HEK293 (cell line): ENCODE data around the gene CACNA2D3.

Experiments used
- CTCF ChIA-PET: fragments of 350-600 bp; formaldehyde crosslinking; extraction: SDS; loops from one replicate; lab custom pipeline; 2021; ENCODE audit warnings: antibody characterized with exemption; lab: Yijun Ruan, JAX
- POLR2A ChIA-PET: fragments of 300-600 bp; formaldehyde crosslinking; extraction: SDS; loops from one replicate; lab custom pipeline; 2020; ENCODE audit warnings: antibody characterized with exemption, inconsistent platforms; lab: Yijun Ruan, JAX
- H3K27ac ChIP-seq: fragments of 200-500 bp; sonication (Bioruptor generic); 2 replicates; pipeline ENCODE4 v1.5.1; 2014; ENCODE audit warnings: low read depth, low read length, control low read depth, inconsistent platforms; ENCODE audit errors: extremely low read depth
- H3K36me3 ChIP-seq, 2 experiments: fragments of 200-500 bp in 1 of 2; sonication (Bioruptor generic) in 1 of 2; 1 replicate in 1 of 2; 2 replicates in 1 of 2; pipeline ENCODE4 v1.5.1; 2014 to 2017; ENCODE audit warnings: inconsistent platforms in 2 of 2, low read length in 2 of 2; ENCODE audit not compliant: control insufficient read depth in 2 of 2, insufficient read depth in 1 of 2
- H3K4me1 ChIP-seq: fragments of 200-500 bp; sonication (Bioruptor generic); 2 replicates; pipeline ENCODE4 v1.5.1; 2014; ENCODE audit warnings: mild to moderate bottlenecking, low read length, inconsistent platforms; ENCODE audit not compliant: control insufficient read depth, insufficient read depth
- H3K4me3 ChIP-seq: 2 replicates; pipeline ENCODE4 v1.5.1; 2011; ENCODE audit warnings: low read depth, mild to moderate bottlenecking, control low read depth, low read length, moderate library complexity
- H3K9me3 ChIP-seq: fragments of 200-500 bp; sonication (Bioruptor generic); 2 replicates; pipeline ENCODE4 v1.5.1; 2014; ENCODE audit warnings: low read depth, low read length, inconsistent platforms; ENCODE audit not compliant: control insufficient read depth, insufficient read depth
- ATF2 ChIP-seq: fragments of 450-650 bp; formaldehyde crosslinking; IDR thresholded peaks from 2 replicates; pipeline ENCODE4 v1.5.1; 2016; ENCODE audit warnings: missing biosample characterization, missing genetic modification characterization, low read depth
- MEIS1 ChIP-seq: sonication (generic); formaldehyde crosslinking; IDR thresholded peaks from 2 replicates; pipeline ENCODE4 v1.8.1; 2022; ENCODE audit warnings: missing genetic modification reagents, mild to moderate bottlenecking, borderline replicate concordance
- RBAK ChIP-seq: fragments of 450-650 bp; formaldehyde crosslinking; IDR thresholded peaks from 2 replicates; pipeline ENCODE4 v1.5.1; 2016; ENCODE audit warnings: missing biosample characterization, missing genetic modification characterization
- WT1 ChIP-seq: fragments of 450-650 bp; formaldehyde crosslinking; IDR thresholded peaks from 2 replicates; pipeline ENCODE4 v1.5.1; 2016; ENCODE audit warnings: missing biosample characterization, missing genetic modification characterization
- ZNF114 ChIP-seq: fragments of 450-650 bp; formaldehyde crosslinking; IDR thresholded peaks from 2 replicates; pipeline ENCODE4 v1.5.0; 2017; ENCODE audit warnings: missing biosample characterization, missing genetic modification characterization
- ZNF132 ChIP-seq: fragments of 450-650 bp; formaldehyde crosslinking; IDR thresholded peaks from 2 replicates; pipeline ENCODE4 v1.5.1; 2017; ENCODE audit warnings: missing biosample characterization, missing genetic modification characterization, borderline replicate concordance
- ZNF184 ChIP-seq: fragments of 450-650 bp; IDR thresholded peaks from 2 replicates; pipeline ENCODE4 v1.5.1; 2018; ENCODE audit warnings: missing biosample characterization, mild to moderate bottlenecking, missing genetic modification characterization
- ZNF274 ChIP-seq, 2 experiments: fragments of 200-500 bp in 1 of 2; fragments of 450-650 bp in 1 of 2; sonication (Bioruptor generic) in 1 of 2; formaldehyde crosslinking in 1 of 2; IDR thresholded peaks; 2 replicates each; pipeline versions ENCODE4 v1.5.1 to v1.6.1; 2014 to 2016; ENCODE audit warnings: borderline replicate concordance in 1 of 2, inconsistent platforms in 1 of 2, low read length in 1 of 2, missing biosample characterization in 1 of 2, missing genetic modification characterization in 1 of 2
- ZNF488 ChIP-seq: fragments of 450-650 bp; formaldehyde crosslinking; IDR thresholded peaks from 2 replicates; pipeline ENCODE4 v1.5.1; 2016; ENCODE audit warnings: missing biosample characterization, missing genetic modification characterization
- ZNF544 ChIP-seq: fragments of 450-650 bp; formaldehyde crosslinking; IDR thresholded peaks from 2 replicates; pipeline ENCODE4 v1.5.0; 2017; ENCODE audit warnings: missing biosample characterization, missing genetic modification characterization
- ZNF571 ChIP-seq: fragments of 450-650 bp; formaldehyde crosslinking; IDR thresholded peaks from 2 replicates; pipeline ENCODE4 v1.5.0; 2017; ENCODE audit warnings: missing biosample characterization, missing genetic modification characterization
- ZNF621 ChIP-seq: fragments of 450-650 bp; formaldehyde crosslinking; IDR thresholded peaks from 2 replicates; pipeline ENCODE4 v1.5.1; 2017; ENCODE audit warnings: missing biosample characterization, missing genetic modification characterization
- ZNF639 ChIP-seq: fragments of 450-650 bp; formaldehyde crosslinking; IDR thresholded peaks from 2 replicates; pipeline ENCODE4 v1.5.1; 2016; ENCODE audit warnings: missing biosample characterization, missing genetic modification characterization
- ZSCAN16 ChIP-seq: fragments of 450-650 bp; formaldehyde crosslinking; IDR thresholded peaks from 2 replicates; pipeline ENCODE4 v1.5.1; 2016; ENCODE audit warnings: missing biosample characterization, missing genetic modification characterization
- TF ChIP-seq, protein P1 (sequence below): fragments of 450-650 bp; formaldehyde crosslinking; IDR thresholded peaks from 2 replicates; pipeline ENCODE4 v1.5.1; 2016; ENCODE audit warnings: missing biosample characterization, missing genetic modification characterization
- TF ChIP-seq, protein P2 (sequence below): fragments of 450-650 bp; formaldehyde crosslinking; IDR thresholded peaks from 2 replicates; pipeline ENCODE4 v1.5.0; 2017; ENCODE audit warnings: missing biosample characterization, missing genetic modification characterization, borderline replicate concordance

CACNA2D3 gene

DNA sequence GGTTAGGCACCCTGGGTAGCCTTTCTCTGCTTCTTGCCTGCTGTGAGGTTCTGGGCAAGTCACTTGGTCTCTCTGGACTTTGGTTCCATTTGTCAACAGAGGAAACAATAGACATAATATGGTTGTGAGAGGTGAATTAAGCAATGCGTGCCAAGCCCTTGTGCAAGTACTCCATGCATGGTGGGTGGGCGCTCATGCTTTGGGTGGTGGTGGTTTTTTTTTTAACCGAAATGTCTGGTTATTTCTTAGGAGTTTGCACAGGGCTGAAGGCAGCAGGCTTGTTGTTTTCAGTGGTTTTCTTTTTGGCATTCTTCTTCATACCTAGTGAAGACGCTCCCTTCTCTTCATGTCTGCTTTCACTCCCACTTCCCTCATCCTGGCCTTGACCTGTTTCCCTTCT lies 889.7 kb downstream of the CACNA2D3 start:
- no peak overlapping the region for H3K4me3 ChIP-seq
- H3K9me3 ChIP-seq: no peaks in the 10 kb centered on the region
- TF ChIP-seq, protein P1, sequence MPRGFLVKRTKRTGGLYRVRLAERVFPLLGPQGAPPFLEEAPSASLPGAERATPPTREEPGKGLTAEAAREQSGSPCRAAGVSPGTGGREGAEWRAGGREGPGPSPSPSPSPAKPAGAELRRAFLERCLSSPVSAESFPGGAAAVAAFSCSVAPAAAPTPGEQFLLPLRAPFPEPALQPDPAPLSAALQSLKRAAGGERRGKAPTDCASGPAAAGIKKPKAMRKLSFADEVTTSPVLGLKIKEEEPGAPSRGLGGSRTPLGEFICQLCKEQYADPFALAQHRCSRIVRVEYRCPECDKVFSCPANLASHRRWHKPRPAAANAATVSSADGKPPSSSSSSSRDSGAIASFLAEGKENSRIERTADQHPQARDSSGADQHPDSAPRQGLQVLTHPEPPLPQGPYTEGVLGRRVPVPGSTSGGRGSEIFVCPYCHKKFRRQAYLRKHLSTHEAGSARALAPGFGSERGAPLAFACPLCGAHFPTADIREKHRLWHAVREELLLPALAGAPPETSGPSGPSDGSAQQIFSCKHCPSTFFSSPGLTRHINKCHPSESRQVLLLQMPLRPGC (tag by site-specific recombination): no peak
- TF ChIP-seq, protein P2, sequence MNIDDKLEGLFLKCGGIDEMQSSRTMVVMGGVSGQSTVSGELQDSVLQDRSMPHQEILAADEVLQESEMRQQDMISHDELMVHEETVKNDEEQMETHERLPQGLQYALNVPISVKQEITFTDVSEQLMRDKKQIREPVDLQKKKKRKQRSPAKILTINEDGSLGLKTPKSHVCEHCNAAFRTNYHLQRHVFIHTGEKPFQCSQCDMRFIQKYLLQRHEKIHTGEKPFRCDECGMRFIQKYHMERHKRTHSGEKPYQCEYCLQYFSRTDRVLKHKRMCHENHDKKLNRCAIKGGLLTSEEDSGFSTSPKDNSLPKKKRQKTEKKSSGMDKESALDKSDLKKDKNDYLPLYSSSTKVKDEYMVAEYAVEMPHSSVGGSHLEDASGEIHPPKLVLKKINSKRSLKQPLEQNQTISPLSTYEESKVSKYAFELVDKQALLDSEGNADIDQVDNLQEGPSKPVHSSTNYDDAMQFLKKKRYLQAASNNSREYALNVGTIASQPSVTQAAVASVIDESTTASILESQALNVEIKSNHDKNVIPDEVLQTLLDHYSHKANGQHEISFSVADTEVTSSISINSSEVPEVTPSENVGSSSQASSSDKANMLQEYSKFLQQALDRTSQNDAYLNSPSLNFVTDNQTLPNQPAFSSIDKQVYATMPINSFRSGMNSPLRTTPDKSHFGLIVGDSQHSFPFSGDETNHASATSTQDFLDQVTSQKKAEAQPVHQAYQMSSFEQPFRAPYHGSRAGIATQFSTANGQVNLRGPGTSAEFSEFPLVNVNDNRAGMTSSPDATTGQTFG (tag by site-specific recombination): no peak
- no peak for TF ChIP-seq RBAK (tag by site-specific recombination)
- TF ChIP-seq WT1 (tag by site-specific recombination): no peak
- TF ChIP-seq ZNF114 (tag by site-specific recombination): no peak
- no peak for TF ChIP-seq ZNF184 (tag by site-specific recombination)
- TF ChIP-seq ZNF621: no peak
- TF ChIP-seq, all 188 proteins: peak for 0
- no peaks in the 10 kb centered on the region for H3K4me1 ChIP-seq
- no peak overlapping the region for H3K27ac ChIP-seq
- no peaks in the 10 kb centered on the region for H3K36me3 ChIP-seq
- ChIA-PET POLR2A (no interaction called here), CTCF (no interaction called here)

- H3K9me3 ChIP-seq: no peaks in the 10 kb centered on the region
- H3K4me1 ChIP-seq: no peaks in the 10 kb centered on the region
- H3K36me3 ChIP-seq: no peaks in the 10 kb centered on the region
- H3K27ac ChIP-seq: no peak overlapping the region
- ChIA-PET CTCF (interaction anchor here (0.6 to 1.8 kb wide), 4 partner anchors 14 to 313 kb away, joined by 3 to 4 read pairs (median 4); no protein-coding TSS in a partner anchor), POLR2A (no interaction called here)
- TF ChIP-seq ZNF571 (tag by site-specific recombination): no peak
- TF ChIP-seq ZNF274 (IDR thresholded peaks at IDR 0.05; ENCODE audit: low read length): no peak
- no peak for TF ChIP-seq ZNF274 (tag by site-specific recombination; IDR thresholded peaks at IDR 0.05; ENCODE audit: borderline replicate concordance)
- no peak for TF ChIP-seq ATF2 (tag by site-specific recombination)
- TF ChIP-seq ZNF132 (tag by site-specific recombination): no peak
- no peak for TF ChIP-seq ZSCAN16 (tag by site-specific recombination)
- no peak for TF ChIP-seq ZNF544
- no peak for TF ChIP-seq ZNF639 (tag by site-specific recombination)
- TF ChIP-seq MEIS1: no peak
- no peak for TF ChIP-seq ZNF488 (tag by site-specific recombination)
- TF ChIP-seq, all 188 proteins: peak for 0
- H3K4me3 ChIP-seq: no peak overlapping the region
Measured at GRCh38 chr3:55013145-55013925, 891.0 kb downstream of the CACNA2D3 start.
